Esophagus muscularis mucosa (tissue), 4 donors: Measurements from ENCODE around the gene ANGPTL5.

Experiments
- EP300 ChIP-seq: sonication (generic); formaldehyde crosslinking; IDR thresholded peaks from one replicate; pipeline ENCODE4 v1.6.1; 2017; ENCODE audit warnings: antibody characterized with exemption
- POLR2A ChIP-seq: fragments of 450-650 bp; IDR thresholded peaks from one replicate; pipeline ENCODE4 v1.6.1; 2017; ENCODE audit warnings: antibody characterized with exemption, moderate library complexity, mild to moderate bottlenecking, low read depth
- POLR2AphosphoS5 ChIP-seq, 2 donors: sonication (generic); formaldehyde crosslinking; IDR thresholded peaks; one replicate each; pipeline ENCODE4 v1.6.1; 2017; ENCODE audit warnings: antibody characterized with exemption in 2 of 2
- TF ChIP-seq, protein P1 (sequence below), 3 experiments: fragments of 200-600 bp in 2 of 3; fragments of 450-650 bp in 1 of 3; sonication (generic) in 2 of 3; IDR thresholded peaks; one replicate each; pipeline ENCODE4 v1.5.1; 2017 to 2019; ENCODE audit warnings: antibody characterized with exemption in 3 of 3, mild to moderate bottlenecking in 2 of 3, moderate library complexity in 1 of 3

DNA sequence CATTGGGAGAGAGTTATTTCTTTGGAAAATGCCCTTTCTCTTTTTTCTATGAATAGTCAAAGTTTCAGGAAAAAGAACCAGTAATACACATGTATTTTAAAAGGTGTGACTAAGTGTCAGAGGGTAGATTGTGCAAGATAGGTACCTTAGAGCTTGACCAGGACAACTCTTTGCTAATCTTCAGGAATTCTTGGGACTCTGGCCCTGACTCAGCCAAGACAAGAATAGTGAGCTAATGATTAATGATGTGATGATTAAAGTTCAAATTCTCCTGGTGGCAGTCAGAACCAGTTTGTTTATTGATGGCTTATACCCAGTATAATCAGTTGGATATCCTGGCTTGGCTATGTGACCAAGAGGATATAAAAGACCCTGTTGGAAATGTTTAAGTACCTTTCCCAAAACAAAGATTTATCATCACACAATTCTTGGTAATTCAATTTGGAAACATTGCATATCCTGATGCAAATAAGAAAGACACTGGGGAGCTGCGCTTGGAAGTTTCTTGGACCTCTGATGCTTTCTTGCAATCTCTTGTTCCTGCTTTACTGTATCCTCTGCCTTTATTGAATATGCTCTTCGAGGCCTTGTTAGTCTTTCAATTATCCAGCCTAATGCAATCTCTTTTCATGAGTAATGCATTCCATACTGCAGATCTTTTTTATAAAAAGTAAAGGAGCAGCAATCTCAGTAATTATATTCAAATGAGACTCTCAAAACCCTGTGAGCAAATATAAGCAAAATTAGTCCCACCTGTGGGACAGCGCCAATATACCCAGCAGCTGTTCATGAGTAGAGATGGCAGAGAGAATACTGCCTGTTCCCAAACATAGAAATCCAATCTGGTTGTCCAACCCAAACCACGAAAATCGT lies 49.5 kb downstream of the ANGPTL5 start:
- TF ChIP-seq, protein P1, sequence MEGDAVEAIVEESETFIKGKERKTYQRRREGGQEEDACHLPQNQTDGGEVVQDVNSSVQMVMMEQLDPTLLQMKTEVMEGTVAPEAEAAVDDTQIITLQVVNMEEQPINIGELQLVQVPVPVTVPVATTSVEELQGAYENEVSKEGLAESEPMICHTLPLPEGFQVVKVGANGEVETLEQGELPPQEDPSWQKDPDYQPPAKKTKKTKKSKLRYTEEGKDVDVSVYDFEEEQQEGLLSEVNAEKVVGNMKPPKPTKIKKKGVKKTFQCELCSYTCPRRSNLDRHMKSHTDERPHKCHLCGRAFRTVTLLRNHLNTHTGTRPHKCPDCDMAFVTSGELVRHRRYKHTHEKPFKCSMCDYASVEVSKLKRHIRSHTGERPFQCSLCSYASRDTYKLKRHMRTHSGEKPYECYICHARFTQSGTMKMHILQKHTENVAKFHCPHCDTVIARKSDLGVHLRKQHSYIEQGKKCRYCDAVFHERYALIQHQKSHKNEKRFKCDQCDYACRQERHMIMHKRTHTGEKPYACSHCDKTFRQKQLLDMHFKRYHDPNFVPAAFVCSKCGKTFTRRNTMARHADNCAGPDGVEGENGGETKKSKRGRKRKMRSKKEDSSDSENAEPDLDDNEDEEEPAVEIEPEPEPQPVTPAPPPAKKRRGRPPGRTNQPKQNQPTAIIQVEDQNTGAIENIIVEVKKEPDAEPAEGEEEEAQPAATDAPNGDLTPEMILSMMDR (IDR thresholded peaks at IDR 0.05), result no peak
- TF ChIP-seq POLR2A (no peak), POLR2AphosphoS5 (IDR thresholded peaks at IDR 0.05) (peak in 1 of 2 donors; percentile 30), EP300 (no peak)
